Lung (tissue), 12 donors: ENCODE data around the gene TTC22. TPM values are rescaled to one million over a fixed set of nuclear protein-coding genes. Genes with fewer than 3 reads are reported as not detected.

Experiments used
- ATAC-seq: fragments of 200-7000 bp; cut with Tn5 transposase; one replicate; pipeline ENCODE4 v1.9.1; 2020; ENCODE audit warnings: moderate number of reproducible peaks; ENCODE audit not compliant: insufficient read depth, low FRiP score
- DNase-seq, 3 donors: peaks; one replicate each; pipeline ENCODE4 v3.0.0-alpha.2; 2013 to 2017
- H3K27ac ChIP-seq, 2 donors: one replicate each; pipeline ENCODE4 v1.5.1; 2013; ENCODE audit warnings: mild to moderate bottlenecking in 2 of 2, moderate library complexity in 2 of 2, control low read depth in 1 of 2, inconsistent platforms in 1 of 2, low read depth in 1 of 2, low read length in 1 of 2
- H3K27me3 ChIP-seq, 3 donors: one replicate each; pipeline ENCODE4 v1.5.1; 2013; ENCODE audit warnings: low read length in 2 of 3; ENCODE audit not compliant: control insufficient read depth in 3 of 3, insufficient read depth in 3 of 3
- H3K36me3 ChIP-seq, 4 donors: one replicate each; pipeline ENCODE4 v1.5.1; 2013; ENCODE audit warnings: low read length in 4 of 4, mild to moderate bottlenecking in 1 of 4, moderate library complexity in 1 of 4; ENCODE audit not compliant: control insufficient read depth in 4 of 4, insufficient read depth in 4 of 4
- H3K4me1 ChIP-seq, 5 donors: one replicate each; pipeline ENCODE4 v1.5.1; 2013; ENCODE audit warnings: low read length in 5 of 5, mild to moderate bottlenecking in 2 of 5, moderate library complexity in 1 of 5; ENCODE audit not compliant: control insufficient read depth in 5 of 5, insufficient read depth in 5 of 5
- H3K4me3 ChIP-seq: one replicate; pipeline ENCODE4 v1.5.1; 2013; ENCODE audit warnings: mild to moderate bottlenecking, control low read depth, moderate library complexity
- H3K9ac ChIP-seq, 2 donors: one replicate each; pipeline ENCODE4 v1.5.1; 2013; ENCODE audit warnings: low read length in 2 of 2, control low read depth in 1 of 2; ENCODE audit not compliant: insufficient read depth in 1 of 2
- H3K9me3 ChIP-seq, 4 donors: one replicate each; pipeline ENCODE4 v1.5.1; 2013; ENCODE audit warnings: low read length in 3 of 4, mild to moderate bottlenecking in 1 of 4, moderate library complexity in 1 of 4; ENCODE audit not compliant: control insufficient read depth in 4 of 4, insufficient read depth in 3 of 4
- WGBS, 2 donors: extraction: QIAGEN DNeasy Blood & Tissue Kit; methylation state at CpG; one replicate each; pipeline ENCODE4 v1.1.7; 2013; 5-methylcytosine and 5-hydroxymethylcytosine counted together
- polyA plus RNA-seq, 2 donors: library from polyadenylated mRNA; stranded (reverse); fragments of 200-250 nt; gene quantifications; one replicate each; pipeline ENCODE4 v1.2.1, GENCODE V29; 2013
- total RNA-seq, 2 donors: library from RNA; depleted of rRNA in 1 of 2; stranded (reverse); fragments of >200 nt in 1 of 2; gene quantifications; one replicate each; pipeline ENCODE4 v1.2.1, GENCODE V29; 2014 to 2021
- TF ChIP-seq, protein P1 (sequence below): IDR thresholded peaks from 2 replicates; pipeline ENCODE4 v1.5.1; 2012; ENCODE audit warnings: mild to moderate bottlenecking; ENCODE audit errors: control extremely low read depth, extremely low read depth
- donor health status: control.
- donor health status: control.
- donor health status: Bipolar disorder and iron deficiency.
- donor health status: healthy.
- donor health status: DM: yes; HTN: yes; CAD: no.

Gene TTC22
- total and polyA plus RNA-seq, 4 donors: 2.9 to 6.6 (median 3.5) TPM

DNA sequence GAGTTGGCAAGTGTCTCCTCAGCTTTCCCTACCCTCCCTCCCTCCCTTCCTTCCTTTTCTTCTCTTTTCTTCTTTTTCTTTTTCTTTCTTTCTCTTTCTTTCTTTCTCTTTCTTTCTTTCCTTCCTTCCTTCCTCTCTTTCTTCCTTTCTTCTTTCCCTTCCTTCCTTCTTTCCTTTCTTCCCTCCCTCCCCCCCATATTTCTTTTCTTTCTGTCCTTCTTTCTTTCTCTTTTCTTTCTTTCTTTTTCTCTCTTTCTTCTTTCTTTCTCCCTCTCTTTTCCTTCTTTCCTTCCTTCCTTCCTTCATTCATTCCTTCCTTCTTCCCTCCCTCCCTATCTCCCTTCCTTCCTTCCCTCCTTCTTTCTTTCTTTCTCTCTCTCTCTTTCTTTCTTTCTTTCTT is 18.6 kb upstream of the TTC22 start:
- H3K36me3 ChIP-seq: no peaks in the 10 kb centered on the region
- no peaks in the 10 kb centered on the region for H3K27me3 ChIP-seq
- no peak for ATAC-seq
- no peak for DNase-seq
- TF ChIP-seq, protein P1, sequence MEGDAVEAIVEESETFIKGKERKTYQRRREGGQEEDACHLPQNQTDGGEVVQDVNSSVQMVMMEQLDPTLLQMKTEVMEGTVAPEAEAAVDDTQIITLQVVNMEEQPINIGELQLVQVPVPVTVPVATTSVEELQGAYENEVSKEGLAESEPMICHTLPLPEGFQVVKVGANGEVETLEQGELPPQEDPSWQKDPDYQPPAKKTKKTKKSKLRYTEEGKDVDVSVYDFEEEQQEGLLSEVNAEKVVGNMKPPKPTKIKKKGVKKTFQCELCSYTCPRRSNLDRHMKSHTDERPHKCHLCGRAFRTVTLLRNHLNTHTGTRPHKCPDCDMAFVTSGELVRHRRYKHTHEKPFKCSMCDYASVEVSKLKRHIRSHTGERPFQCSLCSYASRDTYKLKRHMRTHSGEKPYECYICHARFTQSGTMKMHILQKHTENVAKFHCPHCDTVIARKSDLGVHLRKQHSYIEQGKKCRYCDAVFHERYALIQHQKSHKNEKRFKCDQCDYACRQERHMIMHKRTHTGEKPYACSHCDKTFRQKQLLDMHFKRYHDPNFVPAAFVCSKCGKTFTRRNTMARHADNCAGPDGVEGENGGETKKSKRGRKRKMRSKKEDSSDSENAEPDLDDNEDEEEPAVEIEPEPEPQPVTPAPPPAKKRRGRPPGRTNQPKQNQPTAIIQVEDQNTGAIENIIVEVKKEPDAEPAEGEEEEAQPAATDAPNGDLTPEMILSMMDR: no peak
- H3K9ac ChIP-seq: no peak overlapping the region
- no peak overlapping the region for H3K4me3 ChIP-seq
- peaks cover 0 to 2% (median 0%) of the 10 kb centered on the region in 4 donors for H3K9me3 ChIP-seq
- H3K27ac ChIP-seq: no peak overlapping the region
- H3K4me1 ChIP-seq: no peaks in the 10 kb centered on the region

DNA sequence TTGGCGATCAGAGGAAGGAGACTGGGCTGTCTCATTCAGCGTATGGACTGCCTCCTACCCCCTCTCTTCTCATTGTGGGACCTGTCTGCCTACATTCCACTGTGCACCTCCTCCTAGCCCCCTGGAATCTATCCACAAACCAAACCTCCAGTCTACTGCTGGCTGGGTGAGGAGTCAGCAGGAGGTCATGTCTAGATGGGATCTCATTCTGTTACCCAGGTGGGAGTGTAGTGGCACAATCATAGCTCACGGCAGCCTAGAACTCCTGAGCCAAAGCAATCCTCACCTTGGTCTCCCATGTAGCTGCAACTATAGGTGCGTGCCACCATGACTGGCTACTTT is 18.0 kb upstream of the TTC22 start:
- TF ChIP-seq, protein P1: no peak
- H3K27ac ChIP-seq: no peak overlapping the region
- no peaks in the 10 kb centered on the region for H3K36me3 ChIP-seq
- H3K4me3 ChIP-seq: no peak overlapping the region
- 79 to 93% methylated on average over 4 of the region's 4 CpGs for WGBS, 2 donors
- H3K4me1 ChIP-seq: no peaks in the 10 kb centered on the region
- peak overlapping the region in 1 of 2 donors; percentile 16 for H3K9ac ChIP-seq
- H3K9me3 ChIP-seq: peaks cover 0 to 2% (median 0%) of the 10 kb centered on the region in 4 donors
- DNase-seq (peak in 1 of 3 donors; percentile 29), ATAC-seq (no peak)
- H3K27me3 ChIP-seq: no peaks in the 10 kb centered on the region

DNA sequence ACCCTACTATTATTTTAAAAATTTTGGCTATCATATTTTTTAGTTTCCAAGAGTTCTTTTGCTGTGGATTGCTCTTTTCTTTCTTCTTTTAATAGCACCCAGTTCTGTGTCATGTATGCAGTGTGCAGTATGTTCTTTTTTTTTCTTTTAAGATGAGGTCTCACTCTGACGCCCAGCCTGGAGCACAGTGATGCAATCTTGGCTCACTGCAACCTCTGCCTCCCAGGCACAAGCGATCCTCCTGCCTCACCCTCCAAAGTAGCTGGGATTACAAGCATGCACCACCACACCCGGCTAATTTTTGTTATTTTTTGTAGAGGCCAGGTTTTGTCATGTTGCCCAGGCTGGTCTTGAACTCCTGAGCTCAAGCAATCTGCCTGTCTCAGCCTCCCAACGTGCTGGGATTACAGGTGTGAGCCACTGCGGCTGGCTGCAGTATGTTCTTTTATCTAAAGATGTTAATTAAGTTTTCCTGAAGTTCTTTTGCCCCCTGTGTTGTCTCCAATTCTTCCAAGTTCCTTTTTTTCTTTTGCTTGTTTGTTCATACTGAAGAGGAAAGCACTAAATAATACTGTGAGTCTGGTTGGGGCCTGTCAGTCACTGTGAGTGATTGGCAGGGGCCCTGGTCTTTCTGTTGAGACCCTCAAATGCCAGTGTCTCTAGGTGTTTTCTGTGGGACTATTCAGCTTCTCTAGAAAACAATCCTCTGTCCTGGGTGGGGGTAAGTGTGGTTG is 17.5 kb upstream of the TTC22 start:
- DNase-seq (no peak), ATAC-seq (no peak)
- H3K36me3 ChIP-seq: no peaks in the 10 kb centered on the region
- TF ChIP-seq, protein P1: no peak
- no peaks in the 10 kb centered on the region for H3K27me3 ChIP-seq
- 61 to 64% methylated on average over 5 of the region's 5 CpGs for WGBS, 2 donors
- peak overlapping the region in 1 of 2 donors; percentile 16 for H3K9ac ChIP-seq
- H3K4me3 ChIP-seq: no peak overlapping the region
- no peaks in the 10 kb centered on the region for H3K4me1 ChIP-seq
- H3K27ac ChIP-seq: no peak overlapping the region
- H3K9me3 ChIP-seq: peaks cover 0 to 1% (median 0%) of the 10 kb centered on the region in 4 donors

DNA sequence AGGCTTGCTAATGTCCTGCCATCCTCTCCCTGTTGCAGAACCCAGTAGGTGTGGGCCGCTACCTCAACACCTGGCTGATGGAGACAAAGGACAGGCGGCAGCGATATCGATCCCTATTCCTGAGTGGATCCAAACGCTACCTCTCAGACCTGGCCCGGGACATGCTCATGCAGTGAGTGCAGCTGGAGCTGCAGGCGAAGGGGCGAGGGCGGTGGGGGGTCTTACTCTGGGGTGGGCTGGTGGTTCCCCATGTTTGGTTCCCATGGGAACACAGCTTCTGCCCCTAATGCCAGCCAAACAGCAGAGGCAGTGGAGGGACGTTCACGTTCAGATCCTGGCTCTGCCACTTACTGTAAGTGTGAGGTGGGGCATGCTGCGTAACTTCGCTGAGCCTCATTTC is 15.8 kb upstream of the TTC22 start:
- TF ChIP-seq, protein P1: no peak
- Histone ChIP-seq H3K4me3 (no peak overlapping the region), H3K27me3 (no peaks in the 10 kb centered on the region), H3K36me3 (no peaks in the 10 kb centered on the region), H3K4me1 (no peaks in the 10 kb centered on the region), H3K9ac (no peak overlapping the region), H3K9me3 (no peaks in the 10 kb centered on the region), H3K27ac (no peak overlapping the region)
- WGBS, 2 donors: 85 to 88% methylated on average over 13 of the region's 13 CpGs
- no peak for DNase-seq
- ATAC-seq: no peak
